H1 (cell line): ENCODE results near the gene ADAMTS15. TPM values are rescaled to one million over a fixed set of nuclear protein-coding genes. Genes with fewer than 3 reads are reported as not detected.

Experiments
- CTCF ChIA-PET: fragments of 300-600 bp; sonication (Branson Sonifier 250); formaldehyde crosslinking; loops from one replicate; lab custom pipeline; 2021; ENCODE audit not compliant: partially characterized antibody; lab: Charles Lee
- POLR2A ChIA-PET: fragments of 300-600 bp; sonication (Branson Sonifier 250); formaldehyde crosslinking; loops from one replicate; lab custom pipeline; 2021; ENCODE audit warnings: inconsistent platforms; ENCODE audit not compliant: partially characterized antibody; lab: Charles Lee
- DNase-seq, 2 experiments: peaks; one replicate each; pipeline versions ENCODE4 v3.0.0 to v3.0.0-alpha.2; 2010 to 2022; ENCODE audit warnings: low spot score in 2 of 2, low read depth in 1 of 2, mixed read lengths in 1 of 2
- FAIRE-seq: peaks from 2 replicates; lab custom pipeline; 2011; peaks lifted over from hg19 to GRCh38; lab: Jason Lieb, UNC
- H2AFZ ChIP-seq: 2 replicates; pipeline ENCODE4 v1.8.1; 2012; ENCODE audit warnings: low read length, inconsistent platforms
- H2AK5ac ChIP-seq: 2 replicates; pipeline ENCODE4 v1.6.1; 2013; ENCODE audit warnings: low read depth, low read length
- H2BK120ac ChIP-seq: replicated peaks from 2 replicates; pipeline ENCODE3; 2013; ENCODE audit warnings: low read depth, low read length, inconsistent platforms
- H2BK12ac ChIP-seq: 2 replicates; pipeline ENCODE4 v1.6.1; 2013; ENCODE audit warnings: low read depth, low read length
- H2BK15ac ChIP-seq: 2 replicates; pipeline ENCODE4 v1.6.1; 2013; ENCODE audit warnings: low read length
- H2BK20ac ChIP-seq: 2 replicates; pipeline ENCODE4 v1.6.1; 2013; ENCODE audit warnings: low read length
- H2BK5ac ChIP-seq: 2 replicates; pipeline ENCODE4 v1.6.1; 2013; ENCODE audit warnings: low read depth, low read length
- H3K14ac ChIP-seq: 2 replicates; pipeline ENCODE4 v1.6.1; 2013; ENCODE audit warnings: inconsistent platforms; ENCODE audit not compliant: insufficient read length
- H3K18ac ChIP-seq: 2 replicates; pipeline ENCODE4 v1.6.1; 2013; ENCODE audit warnings: low read length; ENCODE audit errors: extremely low read depth
- H3K23ac ChIP-seq: 2 replicates; pipeline ENCODE4 v1.6.1; 2013; ENCODE audit warnings: inconsistent platforms; ENCODE audit not compliant: insufficient read length
- H3K23me2 ChIP-seq: 2 replicates; pipeline ENCODE4 v1.6.1; 2013; ENCODE audit warnings: low read depth, low read length
- H3K27ac ChIP-seq: 2 replicates; pipeline ENCODE4 v1.6.1; 2011; ENCODE audit warnings: low read depth, low read length, inconsistent platforms
- H3K27me3 ChIP-seq, 4 experiments: replicated peaks in 1 of 4; 1 replicate in 1 of 4; 2 replicates in 3 of 4; pipeline versions ENCODE4 v1.6.1 to v1.8.1; 2011 to 2013; ENCODE audit warnings: low read length in 3 of 4, mild to moderate bottlenecking in 3 of 4, inconsistent platforms in 2 of 4, mixed read lengths in 2 of 4, moderate library complexity in 1 of 4; ENCODE audit not compliant: control insufficient read depth in 3 of 4, insufficient read depth in 3 of 4; ENCODE audit errors: extremely low read depth in 1 of 4
- H3K36me3 ChIP-seq, 4 experiments: 2 replicates each; pipeline versions ENCODE4 v1.6.1 to v1.8.1; 2011 to 2013; ENCODE audit warnings: mild to moderate bottlenecking in 4 of 4, low read length in 3 of 4, moderate library complexity in 2 of 4, control low read depth in 1 of 4, inconsistent platforms in 1 of 4; ENCODE audit not compliant: insufficient read depth in 4 of 4, control insufficient read depth in 2 of 4
- H3K4ac ChIP-seq: replicated peaks from 2 replicates; pipeline ENCODE3; 2013; ENCODE audit warnings: low read length, low read depth, mixed read lengths, inconsistent platforms; ENCODE audit not compliant: insufficient read length
- H3K4me1 ChIP-seq, 4 experiments: replicated peaks in 1 of 4; 1 replicate in 1 of 4; 2 replicates in 3 of 4; pipeline versions ENCODE4 v1.6.1 to v1.8.1; 2011 to 2013; ENCODE audit warnings: low read length in 3 of 4, inconsistent platforms in 2 of 4, mixed read lengths in 1 of 4; ENCODE audit not compliant: insufficient read depth in 4 of 4, control insufficient read depth in 3 of 4
- H3K4me2 ChIP-seq, 2 experiments: 2 replicates each; pipeline versions ENCODE4 v1.6.1 to v1.8.1; 2011 to 2013; ENCODE audit warnings: low read depth in 2 of 2, low read length in 2 of 2, control low read depth in 1 of 2, inconsistent platforms in 1 of 2, mild to moderate bottlenecking in 1 of 2; ENCODE audit not compliant: insufficient read depth in 1 of 2
- H3K4me3 ChIP-seq, 4 experiments: fragments of 200-600, 300-600 bp in 1 of 4; sonication (generic), shearing (Covaris generic), sonication (Bioruptor Twin) in 1 of 4; 2 replicates each; pipeline versions ENCODE4 v1.5.1 to v1.8.1; 2011 to 2016; ENCODE audit warnings: low read length in 4 of 4, low read depth in 3 of 4, control low read depth in 2 of 4, inconsistent platforms in 2 of 4, mild to moderate bottlenecking in 2 of 4, mixed read lengths in 1 of 4, moderate library complexity in 1 of 4; ENCODE audit not compliant: insufficient read depth in 2 of 4; ENCODE audit errors: extremely low read depth in 1 of 4
- H3K56ac ChIP-seq: replicated peaks from 2 replicates; pipeline ENCODE3; 2013; ENCODE audit warnings: low read depth, mild to moderate bottlenecking, mixed read lengths, low read length, inconsistent platforms; ENCODE audit not compliant: insufficient read length
- H3K79me1 ChIP-seq: 2 replicates; pipeline ENCODE4 v1.6.1; 2013; ENCODE audit warnings: low read depth, low read length, control low read depth
- H3K79me2 ChIP-seq, 2 experiments: 2 replicates each; pipeline versions ENCODE4 v1.6.1 to v1.8.1; 2012 to 2013; ENCODE audit warnings: low read length in 2 of 2, mild to moderate bottlenecking in 2 of 2, inconsistent platforms in 1 of 2; ENCODE audit not compliant: insufficient read depth in 2 of 2, control insufficient read depth in 1 of 2
- H3K9ac ChIP-seq, 4 experiments: replicated peaks in 1 of 4; 1 replicate in 1 of 4; 2 replicates in 3 of 4; pipeline versions ENCODE4 v1.6.1 to v1.8.1; 2011 to 2013; ENCODE audit warnings: low read depth in 3 of 4, low read length in 3 of 4, control low read depth in 2 of 4, mild to moderate bottlenecking in 2 of 4, moderate library complexity in 2 of 4, inconsistent platforms in 1 of 4; ENCODE audit errors: extremely low read depth in 1 of 4
- H3K9me3 ChIP-seq, 2 experiments: 2 replicates each; pipeline versions ENCODE4 v1.6.1 to v1.8.1; 2012 to 2013; ENCODE audit warnings: mild to moderate bottlenecking in 2 of 2, moderate library complexity in 2 of 2, control low read depth in 1 of 2, inconsistent platforms in 1 of 2, low read depth in 1 of 2, low read length in 1 of 2, mixed read lengths in 1 of 2; ENCODE audit not compliant: insufficient read depth in 2 of 2
- H4K20me1 ChIP-seq, 2 experiments: replicated peaks in 1 of 2; 2 replicates each; pipeline versions ENCODE3 to v1.8.1; 2011 to 2013; ENCODE audit warnings: inconsistent platforms in 2 of 2, low read length in 2 of 2, mild to moderate bottlenecking in 1 of 2; ENCODE audit not compliant: insufficient read depth in 2 of 2, control insufficient read depth in 1 of 2
- H4K5ac ChIP-seq: 2 replicates; pipeline ENCODE4 v1.6.1; 2013; ENCODE audit warnings: low read length, low read depth, mixed read lengths, inconsistent platforms; ENCODE audit not compliant: insufficient read length
- H4K8ac ChIP-seq: 2 replicates; pipeline ENCODE4 v1.8.0; 2013; ENCODE audit warnings: mild to moderate bottlenecking, moderate library complexity, low read length, inconsistent platforms; ENCODE audit not compliant: insufficient read depth; ENCODE audit errors: extremely low read depth
- H4K91ac ChIP-seq: replicated peaks from 2 replicates; pipeline ENCODE3; 2013; ENCODE audit warnings: low read length, mixed read lengths, inconsistent platforms; ENCODE audit not compliant: insufficient read length
- POLR2A ChIP-seq, 2 experiments: IDR thresholded peaks; 1 replicate in 1 of 2; 2 replicates in 1 of 2; pipeline ENCODE4 v1.6.1; 2011; ENCODE audit warnings: low read depth in 2 of 2, low read length in 2 of 2, mild to moderate bottlenecking in 2 of 2; ENCODE audit errors: control extremely low read depth in 1 of 2
- TEAD4 ChIP-seq: IDR thresholded peaks from 2 replicates; pipeline ENCODE4 v1.6.1; 2012; ENCODE audit warnings: low read depth, low read length, inconsistent platforms, mixed read lengths
- WGBS, 2 experiments: shearing (Covaris generic) in 1 of 2; methylation state at CpG; one replicate each; pipeline versions ENCODE4 v1.1.6 to v1.1.7; 2013 to 2015; ENCODE audit warnings: low lambda C conversion rate in 2 of 2, mixed read lengths in 2 of 2, inconsistent platforms in 1 of 2, low coverage in 1 of 2, missing lambda C conversion rate in 1 of 2; ENCODE audit not compliant: insufficient replicate concordance in 2 of 2, insufficient coverage in 1 of 2, insufficient read length in 1 of 2; ENCODE audit errors: extremely low coverage in 1 of 2, missing lambda C conversion rate in 1 of 2; 5-methylcytosine and 5-hydroxymethylcytosine counted together
- polyA plus RNA-seq, 7 experiments: library from polyadenylated mRNA; depleted of rRNA in 3 of 7; stranded (reverse) in 5 of 7; unstranded in 2 of 7; fragments of >200 nt in 5 of 7; fragments of 200-250 nt in 2 of 7; gene quantifications; 1 replicate in 5 of 7; 2 replicates in 1 of 7; 4 replicates in 1 of 7; pipeline versions ENCODE4 v1.2.1 to v1.2.3, GENCODE V29; 2011 to 2013; ENCODE audit warnings: missing spikeins in 2 of 7, mixed read lengths in 2 of 7
- total RNA-seq: library from RNA; stranded (reverse); fragmentation: NEBNext Ultra II Directional; extraction: Animal tissue kit (Norgen Biotek cat#: 25700); gene quantifications from 2 replicates; pipeline ENCODE4 v1.2.1, GENCODE V29; 2021

The ADAMTS15 gene
- total and polyA plus RNA-seq, 2 of the 8 experiments (the other 6 are each of a cell fraction or from before 2014, with no cell fraction given) = 1.7 to 4.7 TPM

GRCh38 chr11:130476200-130476921 is 27.9 kb downstream of the ADAMTS15 start:
- H3K4me2 ChIP-seq = no peak overlapping the region
- H3K18ac ChIP-seq = no peak overlapping the region
- no peak overlapping the region for H3K4me3 ChIP-seq
- H4K5ac ChIP-seq = no peak overlapping the region
- H2BK5ac ChIP-seq = 0 out of 2 replicates have a peak overlapping the region, but pooled peaks have one; percentile 60
- TF ChIP-seq TEAD4 = 0 out of 2 replicates have a peak, but pooled peaks have one; percentile 26
- TF ChIP-seq POLR2A (IDR thresholded peaks at IDR 0.05; ENCODE audit: control extremely low read depth in 1 of 2, low read depth in 2 of 2, low read length in 2 of 2) = no peak
- H2BK20ac ChIP-seq = no peak overlapping the region
- H2BK120ac ChIP-seq = no peak overlapping the region
- no peak overlapping the region for H4K91ac ChIP-seq
- no peak overlapping the region for H3K56ac ChIP-seq
- H3K4ac ChIP-seq = no peak overlapping the region
- no peak overlapping the region for H4K8ac ChIP-seq
- whole genome bisulfite sequencing, 2 experiments = 89% methylated on average over 12 of the region's 12 CpGs; no CpG with 5 or more reads in 1 of the 2 experiments
- H3K27me3 ChIP-seq = no peaks in the 10 kb centered on the region
- H2AK5ac ChIP-seq = no peak overlapping the region
- H2AFZ ChIP-seq = no peak overlapping the region
- H3K27ac ChIP-seq = no peak overlapping the region
- no peak overlapping the region for H3K23ac ChIP-seq
- H3K23me2 ChIP-seq = no peaks in the 10 kb centered on the region
- CTCF ChIA-PET = interaction anchor here (0.7 to 1.2 kb wide), 4 partner anchors 14 to 42 kb away, joined by 3 to 4 read pairs (median 4); no protein-coding TSS in a partner anchor
- no peaks in the 10 kb centered on the region for H3K36me3 ChIP-seq
- no peaks in the 10 kb centered on the region for H3K9me3 ChIP-seq
- H2BK12ac ChIP-seq = no peak overlapping the region
- no peak overlapping the region for H3K9ac ChIP-seq
- H3K14ac ChIP-seq = no peak overlapping the region
- peaks cover 0 to 2% (median 0%) of the 10 kb centered on the region in 4 experiments; a peak in 1 of 7 replicates for H3K4me1 ChIP-seq
- DNase-seq = peak in 1 of 2 experiments; percentile 30
- POLR2A ChIA-PET = no interaction called here
- H2BK15ac ChIP-seq = no peak overlapping the region
- no peaks in the 10 kb centered on the region for H3K79me1 ChIP-seq
- peaks cover 0 to 1% of the 10 kb centered on the region in 2 experiments for H4K20me1 ChIP-seq
- FAIRE-seq = no peak
- no peaks in the 10 kb centered on the region for H3K79me2 ChIP-seq
